HEK293T (cell line): ENCODE results near the gene SSRP1.

Experiments used
- ARNT ChIP-seq: fragments of 450-650 bp; IDR thresholded peaks from 2 replicates; pipeline ENCODE4 v1.6.1; 2017; ENCODE audit warnings: mild to moderate bottlenecking
- BHLHE40 ChIP-seq: fragments of 450-650 bp; IDR thresholded peaks from 2 replicates; pipeline ENCODE4 v1.6.1; 2016; ENCODE audit warnings: mild to moderate bottlenecking, moderate library complexity, borderline replicate concordance
- FOXA1 ChIP-seq: fragments of 450-650 bp; IDR thresholded peaks from 2 replicates; pipeline ENCODE4 v1.6.1; 2016; ENCODE audit warnings: mild to moderate bottlenecking
- SP1 ChIP-seq: fragments of 450-650 bp; IDR thresholded peaks from 2 replicates; pipeline ENCODE4 v1.6.1; 2017

DNA sequence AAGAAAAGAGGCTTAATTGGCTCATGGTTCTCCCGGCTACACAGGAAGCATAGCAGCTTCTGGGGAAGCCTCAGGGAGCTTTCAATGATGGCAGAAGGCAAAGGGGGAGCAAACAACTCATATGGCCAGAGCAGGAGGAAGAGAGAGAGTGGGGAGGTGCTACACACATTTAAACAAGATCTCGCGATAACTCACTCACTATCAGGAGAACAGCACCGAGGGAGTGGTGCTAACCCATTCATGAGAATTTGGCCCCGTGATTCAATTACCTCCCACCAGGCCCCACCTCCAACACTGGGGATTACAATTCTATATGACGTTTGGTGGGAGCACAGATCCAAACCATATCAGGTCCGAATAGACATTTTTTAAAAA, 57.0 kb downstream of the SSRP1 start:
- no peak for TF ChIP-seq BHLHE40
- TF ChIP-seq ARNT, result no peak
- TF ChIP-seq FOXA1, result no peak
- no peak for TF ChIP-seq SP1
